WERI-Rb-1 (cell line): Measurements from ENCODE around the gene ACR.
"Not testable (repeated sequence)": the region's sequence is repeated elsewhere in the genome, so short reads cannot be mapped to it uniquely, and the experiment has no call there.

Experiments used
- DNase-seq: peaks from one replicate; pipeline ENCODE4 v3.0.0-alpha.2; 2020
- H3K27ac ChIP-seq: fragments of 250-450 bp; sonication (Bioruptor Pico); 2 replicates; pipeline ENCODE4 v1.5.1; 2020; ENCODE audit warnings: mild to moderate bottlenecking, moderate library complexity
- H3K27me3 ChIP-seq: fragments of 250-450 bp; sonication (Bioruptor Pico); 2 replicates; pipeline ENCODE4 v1.5.1; 2021; ENCODE audit warnings: mild to moderate bottlenecking, low read depth, moderate library complexity; ENCODE audit not compliant: insufficient read depth, severe bottlenecking
- H3K36me3 ChIP-seq: fragments of 250-450 bp; sonication (Bioruptor Pico); 2 replicates; pipeline ENCODE4 v1.5.1; 2020; ENCODE audit warnings: mild to moderate bottlenecking, moderate library complexity
- H3K4me3 ChIP-seq: 2 replicates; pipeline ENCODE4 v1.5.1; 2011; ENCODE audit warnings: low read depth, mild to moderate bottlenecking, control low read depth, low read length
- H3K9me3 ChIP-seq: fragments of 250-450 bp; sonication (Bioruptor Pico); 2 replicates; pipeline ENCODE4 v1.5.1; 2021; ENCODE audit warnings: mild to moderate bottlenecking, moderate library complexity; ENCODE audit not compliant: severe bottlenecking

Gene ACR

DNA sequence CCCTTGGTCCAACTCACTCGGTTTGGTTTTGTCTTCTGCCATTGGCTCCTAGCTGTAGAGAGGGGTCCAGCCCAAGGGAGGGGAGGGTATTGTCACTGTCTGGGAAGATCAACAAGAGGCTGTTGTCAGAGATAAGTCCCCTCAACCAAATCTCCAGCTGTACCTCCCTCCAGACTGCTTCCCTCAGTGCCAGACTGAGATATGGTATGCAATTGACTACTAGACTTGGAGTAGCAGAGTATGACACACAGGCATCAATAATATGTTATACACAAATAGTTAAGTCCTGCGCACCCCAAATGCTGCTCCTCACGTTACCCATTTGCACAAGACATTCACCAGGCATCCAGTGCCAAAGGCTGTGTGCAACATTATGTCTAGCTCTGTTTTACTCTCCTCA lies 44.2 kb downstream of the ACR start:
- not testable (repeated sequence) for H3K36me3 ChIP-seq, H3K9me3 ChIP-seq, H3K27ac ChIP-seq, H3K4me3 ChIP-seq, DNase-seq, H3K27me3 ChIP-seq

DNA sequence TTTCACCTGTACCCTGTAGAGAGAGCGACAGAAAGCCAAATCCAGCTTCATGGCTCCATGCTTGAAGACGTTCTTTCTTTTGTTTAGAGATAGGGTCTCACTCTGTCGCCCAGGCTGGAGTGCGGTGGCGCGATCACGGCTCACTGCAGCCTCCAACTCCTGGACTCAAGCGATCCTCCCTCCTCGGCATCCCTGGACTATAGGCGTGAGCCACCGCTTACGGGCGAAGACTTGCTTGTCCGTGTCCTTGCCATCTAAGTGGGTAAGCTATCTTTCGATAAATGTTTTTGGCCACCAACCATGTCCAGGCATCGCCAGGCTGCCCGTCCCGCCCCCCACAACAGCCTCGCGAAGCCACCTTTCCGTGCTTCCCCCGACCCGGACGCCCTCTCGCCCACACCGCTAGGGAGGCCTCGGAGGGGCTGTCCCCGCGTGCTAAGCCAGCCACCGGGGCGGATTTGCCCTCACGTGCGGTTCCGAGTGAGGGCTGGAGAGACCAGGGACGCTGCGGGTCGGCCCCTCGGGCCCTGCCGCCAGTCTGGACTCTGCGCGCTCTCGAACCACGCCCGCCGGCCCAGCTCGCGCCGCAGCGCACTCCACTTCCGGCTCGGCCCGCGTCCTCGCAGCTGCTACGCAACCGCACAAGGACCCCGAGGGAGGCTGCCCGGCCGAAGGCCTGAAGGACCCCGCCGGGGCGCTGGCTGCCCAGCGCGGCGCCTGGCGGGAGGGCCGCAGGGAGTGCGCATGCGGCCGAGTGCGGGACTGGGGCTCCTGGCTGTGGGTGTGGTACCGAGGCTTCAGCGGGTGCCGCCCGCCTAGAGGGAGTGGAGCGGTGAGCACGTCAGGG lies 45.3 kb downstream of the ACR start, which contains the start of gene RABL2B:
Gene RABL2B (minus strand): TSS at position 604 of the 847 bp plus-strand sequence. CDS start 1,342 bp downstream, outside the sequence.
- H3K27ac ChIP-seq, H3K9me3 ChIP-seq, H3K27me3 ChIP-seq, H3K36me3 ChIP-seq: not testable (repeated sequence)
- DNase-seq: peak; percentile 81
- H3K4me3 ChIP-seq: peak within 1 kb of the TSS; percentile 49

GRCh38 chr22:50783880-50784276 lies 45.9 kb downstream of the ACR start:
- peak overlapping the region; percentile 41 for H3K4me3 ChIP-seq
- not testable (repeated sequence) for H3K27ac ChIP-seq, H3K9me3 ChIP-seq, H3K36me3 ChIP-seq, DNase-seq, H3K27me3 ChIP-seq

DNA sequence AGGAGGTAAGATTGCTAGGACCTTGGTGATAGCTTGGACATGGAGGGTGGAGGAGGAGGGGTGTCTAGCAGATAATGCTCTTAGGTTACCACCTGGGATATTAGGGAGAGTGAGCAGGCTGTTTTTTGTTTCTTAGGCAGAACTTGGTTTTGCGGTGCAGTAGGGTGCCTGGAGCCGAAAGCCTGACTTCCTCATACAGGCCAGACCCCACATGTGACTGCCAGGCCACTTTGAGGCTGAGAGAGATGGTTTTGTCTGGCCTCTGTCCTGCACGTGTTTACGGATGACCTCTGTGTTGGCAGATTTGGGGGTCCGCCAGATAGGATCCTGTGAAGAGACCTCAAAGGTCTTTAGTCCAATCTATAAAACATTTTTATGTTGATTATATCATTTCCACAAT lies 47.3 kb downstream of the ACR start:
- H3K9me3 ChIP-seq, DNase-seq: not testable (repeated sequence)

GRCh38 chr22:50786936-50787335 lies 48.9 kb downstream of the ACR start:
- not testable (repeated sequence) for H3K36me3 ChIP-seq, H3K4me3 ChIP-seq, DNase-seq, H3K27ac ChIP-seq, H3K9me3 ChIP-seq, H3K27me3 ChIP-seq

More for the DNA sequence above, 47.3 kb downstream of the ACR start:
- not testable (repeated sequence) for H3K4me3 ChIP-seq, H3K36me3 ChIP-seq, H3K27me3 ChIP-seq, H3K27ac ChIP-seq
